ENCODE data around the gene WNT10A. TPM values are rescaled to one million over a fixed set of nuclear protein-coding genes. Genes with fewer than 3 reads are reported as not detected.

Gene WNT10A
- polyA plus RNA-seq, 4 donors: 0.98 to 1.2 (median 1.1) TPM

- no peak for DNase-seq (ENCODE audit: low read depth in 4 of 4, low spot score in 2 of 4)
Measured at GRCh38 chr2:218875692-218876246, 4.9 kb upstream of the WNT10A start.

DNA sequence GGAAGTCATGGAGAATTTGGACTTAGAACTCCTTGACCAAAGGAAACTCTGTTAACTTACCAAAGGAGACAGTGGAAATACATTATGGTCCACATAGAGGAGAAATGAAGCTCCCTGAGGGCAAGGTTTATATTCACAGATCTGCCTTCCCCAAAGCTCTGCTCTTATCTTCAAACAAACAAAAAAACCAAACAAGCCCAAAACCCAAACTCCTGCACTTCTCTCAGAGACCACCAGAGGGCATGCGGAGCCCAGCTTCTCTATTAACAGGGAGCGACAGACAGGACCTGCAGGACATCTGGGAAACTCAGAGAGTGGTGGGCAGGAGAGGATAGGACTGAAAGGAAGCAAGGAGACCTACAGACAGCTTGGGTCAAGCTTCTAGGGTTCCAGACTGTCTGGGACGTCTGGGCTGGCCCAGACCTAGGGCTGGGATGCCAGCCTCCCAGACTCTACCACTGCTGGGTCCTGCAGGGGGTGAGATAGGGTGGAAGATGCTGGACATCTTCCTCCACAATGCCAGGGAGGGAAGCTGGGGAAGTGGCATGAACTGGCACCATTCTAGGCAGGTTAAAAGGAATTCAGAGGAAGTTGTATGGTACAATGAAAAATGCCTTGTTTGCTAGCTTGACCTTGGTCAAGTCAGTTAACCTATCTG lies 4.0 kb upstream of the WNT10A start:
- peak in 1 of 4 donors; percentile 70 for DNase-seq (ENCODE audit: low read depth in 4 of 4, low spot score in 2 of 4)

GRCh38 chr2:218877331-218877730 lies 3.3 kb upstream of the WNT10A start:
- no peak for DNase-seq (ENCODE audit: low read depth in 4 of 4, low spot score in 2 of 4)

- DNase-seq (ENCODE audit: low read depth in 4 of 4, low spot score in 2 of 4): no peak
Measured at GRCh38 chr2:218877891-218878290, 2.8 kb upstream of the WNT10A start.

DNA sequence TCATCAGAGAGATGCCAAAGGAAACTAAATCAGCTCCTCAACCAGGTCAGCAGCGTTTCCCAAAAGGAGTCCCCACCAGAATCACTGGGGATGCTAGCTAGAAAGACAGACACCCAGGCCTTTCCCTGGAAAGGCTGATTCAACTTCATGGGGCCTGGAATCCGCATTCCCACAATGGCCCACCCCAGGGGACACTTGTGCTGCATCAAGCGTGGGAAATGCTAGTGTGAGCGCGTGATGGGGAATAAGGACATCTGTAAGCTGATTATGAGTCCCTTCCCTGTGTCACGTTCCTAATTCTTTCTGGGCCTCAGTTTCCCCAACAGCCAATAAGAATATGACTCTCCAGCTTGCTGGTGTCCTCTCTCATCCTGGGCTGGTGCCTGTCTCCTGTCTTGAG lies 2.2 kb upstream of the WNT10A start:
- DNase-seq (ENCODE audit: low read depth in 4 of 4, low spot score in 2 of 4): no peak

- no peak for DNase-seq (ENCODE audit: low read depth in 4 of 4, low spot score in 2 of 4)
Measured at GRCh38 chr2:218878926-218879761, 1.5 kb upstream of the WNT10A start.

DNA sequence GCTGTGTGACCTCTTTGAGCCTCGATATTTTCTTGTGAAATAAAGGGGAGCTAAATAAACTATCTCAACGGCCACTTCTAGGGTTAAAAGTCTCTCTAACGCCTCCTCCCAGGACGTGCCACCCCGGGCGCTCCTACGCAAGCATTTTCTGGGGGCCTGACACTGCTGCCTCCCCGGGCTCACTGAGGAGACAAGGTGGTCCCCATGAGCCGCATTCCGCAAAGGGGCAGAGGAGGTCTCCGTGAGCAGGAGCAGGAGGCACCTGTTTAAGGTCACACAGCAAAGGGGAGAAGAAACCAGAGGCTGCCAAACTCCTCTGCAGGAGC lies 913 bp upstream of the WNT10A start:
- DNase-seq (ENCODE audit: low read depth in 4 of 4, low spot score in 2 of 4): no peak

DNA sequence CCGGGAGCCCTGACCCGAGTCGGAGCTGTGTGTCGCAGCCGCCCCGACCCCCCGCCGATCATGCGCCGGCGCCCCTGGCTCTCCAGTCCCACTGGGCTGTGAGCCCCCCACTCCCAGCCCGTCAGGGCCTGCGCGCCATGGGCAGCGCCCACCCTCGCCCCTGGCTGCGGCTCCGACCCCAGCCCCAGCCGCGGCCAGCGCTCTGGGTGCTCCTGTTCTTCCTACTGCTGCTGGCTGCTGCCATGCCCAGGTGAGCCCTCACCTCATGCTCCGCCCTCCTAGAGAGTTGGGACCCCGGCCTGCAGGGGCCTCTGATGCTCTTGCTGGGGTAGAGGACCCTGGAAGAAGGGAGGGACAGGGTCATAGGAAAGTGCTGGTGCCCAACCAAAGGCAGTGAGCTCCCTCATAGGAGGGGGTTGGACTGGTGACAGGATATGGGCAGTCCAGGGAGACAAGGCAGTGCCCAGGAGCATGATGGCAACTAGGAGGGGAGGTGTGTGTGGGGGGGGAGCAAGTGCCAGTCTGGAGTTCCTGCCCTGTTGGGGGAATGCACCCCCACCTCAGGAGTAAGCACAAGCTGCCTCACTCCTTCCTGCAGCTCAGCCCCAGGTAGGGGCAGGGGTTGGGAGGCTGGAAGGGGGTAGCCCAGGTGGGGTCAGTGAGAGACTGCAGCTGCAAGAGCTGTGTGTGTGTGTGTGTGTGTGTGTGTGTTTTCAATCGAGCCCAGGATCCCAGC lies 375 bp downstream of the WNT10A start:
- no peak for DNase-seq (ENCODE audit: low read depth in 4 of 4, low spot score in 2 of 4)

- DNase-seq (ENCODE audit: low read depth in 4 of 4, low spot score in 2 of 4): no peak
Measured at GRCh38 chr2:218881744-218882460, 1.2 kb downstream of the WNT10A start.

- no peak for DNase-seq (ENCODE audit: low read depth in 4 of 4, low spot score in 2 of 4)
Measured at GRCh38 chr2:218882461-218882816, 1.8 kb downstream of the WNT10A start.

GRCh38 chr2:218882866-218883366 lies 2.3 kb downstream of the WNT10A start:
- DNase-seq (ENCODE audit: low read depth in 4 of 4, low spot score in 2 of 4): no peak

- no peak for DNase-seq (ENCODE audit: low read depth in 4 of 4, low spot score in 2 of 4)
Measured at GRCh38 chr2:218883491-218884490, 3.1 kb downstream of the WNT10A start.

DNA sequence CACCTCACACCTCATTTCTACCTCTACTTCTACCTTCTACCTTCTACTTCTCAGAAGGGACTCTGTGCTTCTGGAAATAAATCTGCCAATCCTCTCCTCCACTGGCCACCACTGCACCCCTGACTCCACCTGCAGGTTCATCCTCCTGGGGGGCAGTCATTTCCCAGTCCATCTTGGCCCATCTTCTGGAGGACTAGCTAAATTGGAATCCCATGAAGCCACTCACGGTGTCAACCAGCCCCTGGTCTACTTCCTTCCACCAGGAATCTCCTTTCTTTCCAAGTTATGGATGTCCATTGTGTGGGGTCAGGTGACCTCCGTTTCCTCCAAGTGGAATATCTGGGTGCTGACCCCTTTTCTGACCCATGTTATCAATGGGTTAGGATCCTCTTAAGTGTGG lies 3.9 kb downstream of the WNT10A start:
- no peak for DNase-seq (ENCODE audit: low read depth in 4 of 4, low spot score in 2 of 4)

DNA sequence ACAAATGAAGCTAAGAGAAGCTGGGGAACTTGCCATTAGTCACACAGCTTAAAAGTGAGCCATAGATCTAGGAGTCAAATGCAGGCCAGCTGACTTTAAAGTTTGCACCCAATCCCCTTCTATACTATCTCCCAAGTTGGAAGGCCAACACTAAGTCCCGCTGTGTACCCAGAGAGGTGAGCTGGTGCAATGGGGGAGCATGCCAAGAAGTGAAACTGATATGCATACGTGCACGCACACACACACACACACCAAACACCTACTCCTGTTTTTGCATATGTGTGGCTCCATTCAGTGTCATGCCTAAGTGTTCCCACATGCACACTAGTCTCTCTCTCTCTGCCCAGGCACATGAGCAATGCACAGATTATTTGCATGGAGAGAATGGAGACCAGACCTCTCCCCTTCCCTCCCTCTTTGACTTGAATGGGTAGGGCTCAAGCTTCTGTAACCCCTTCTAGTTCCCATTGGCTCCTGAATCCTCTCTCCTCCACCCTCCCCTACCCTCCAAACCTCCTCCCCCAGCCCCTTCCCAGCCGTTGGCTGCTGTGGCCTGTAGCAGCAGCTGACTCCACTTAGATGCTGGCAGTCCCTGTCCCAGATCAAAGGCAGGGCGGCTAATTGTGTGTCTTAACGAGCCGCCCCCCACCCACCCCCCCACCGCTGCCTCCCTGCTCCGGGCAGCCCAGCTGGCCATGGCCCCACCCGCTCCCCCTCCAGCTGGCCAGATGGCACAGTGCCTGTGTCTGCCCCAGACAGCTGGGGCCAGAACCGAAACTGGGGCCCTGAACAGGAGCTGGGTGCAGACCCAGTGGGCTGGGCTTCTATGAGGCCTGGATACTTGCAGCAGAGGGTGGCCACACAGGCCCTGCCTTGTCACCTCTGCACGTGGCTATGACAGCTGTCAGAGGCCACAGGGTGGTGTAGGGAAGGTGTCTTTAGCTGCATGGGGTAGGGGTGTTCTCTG lies 5.6 kb downstream of the WNT10A start:
- no peak for DNase-seq (ENCODE audit: low read depth in 4 of 4, low spot score in 2 of 4)

GRCh38 chr2:218887079-218887478 lies 6.4 kb downstream of the WNT10A start:
- no peak for DNase-seq (ENCODE audit: low read depth in 4 of 4, low spot score in 2 of 4)

- no peak for DNase-seq (ENCODE audit: low read depth in 4 of 4, low spot score in 2 of 4)
Measured at GRCh38 chr2:218888341-218888740, 7.7 kb downstream of the WNT10A start.

DNA sequence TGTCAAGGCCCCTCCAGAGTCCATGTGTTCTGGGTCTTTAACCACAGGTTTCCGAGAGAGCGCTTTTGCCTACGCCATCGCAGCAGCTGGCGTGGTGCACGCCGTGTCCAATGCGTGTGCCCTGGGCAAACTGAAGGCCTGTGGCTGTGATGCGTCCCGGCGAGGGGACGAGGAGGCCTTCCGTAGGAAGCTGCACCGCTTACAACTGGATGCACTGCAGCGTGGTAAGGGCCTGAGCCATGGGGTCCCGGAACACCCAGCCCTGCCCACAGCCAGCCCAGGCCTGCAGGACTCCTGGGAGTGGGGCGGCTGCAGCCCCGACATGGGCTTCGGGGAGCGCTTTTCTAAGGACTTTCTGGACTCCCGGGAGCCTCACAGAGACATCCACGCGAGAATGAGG lies 9.3 kb downstream of the WNT10A start:
- DNase-seq (ENCODE audit: low read depth in 4 of 4, low spot score in 2 of 4): no peak

- no peak for DNase-seq (ENCODE audit: low read depth in 4 of 4, low spot score in 2 of 4)
Measured at GRCh38 chr2:218890369-218890768, 9.7 kb downstream of the WNT10A start.
